Epidermal melanocyte (primary cell): Measurements from ENCODE around the gene SLC28A3.

ENCODE experiments used
- DNase-seq: peaks from one replicate; pipeline ENCODE4 v3.0.0; 2011; ENCODE audit warnings: low spot score; ENCODE audit not compliant: insufficient read length

SLC28A3 gene

DNA sequence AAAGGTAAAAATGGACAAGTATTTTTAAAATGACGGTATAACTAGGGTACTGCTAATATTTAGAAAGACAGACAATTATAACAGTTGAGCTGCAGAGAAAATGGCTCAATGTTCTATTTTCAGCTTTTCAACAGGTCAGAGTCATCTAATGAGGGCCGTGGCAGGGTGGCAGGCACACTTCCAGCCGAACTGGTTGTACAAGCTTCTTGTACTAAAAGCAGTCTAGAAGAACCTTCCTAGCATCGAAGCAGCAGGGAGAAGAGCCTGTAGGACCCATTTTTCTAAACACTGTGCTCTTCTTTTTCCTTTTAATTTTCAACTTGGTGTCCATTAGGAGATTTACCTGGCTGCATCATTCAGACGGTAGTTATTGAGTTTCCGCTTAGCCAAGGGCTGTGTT lies 85.6 kb downstream of the SLC28A3 start:
- DNase-seq: no peak

DNA sequence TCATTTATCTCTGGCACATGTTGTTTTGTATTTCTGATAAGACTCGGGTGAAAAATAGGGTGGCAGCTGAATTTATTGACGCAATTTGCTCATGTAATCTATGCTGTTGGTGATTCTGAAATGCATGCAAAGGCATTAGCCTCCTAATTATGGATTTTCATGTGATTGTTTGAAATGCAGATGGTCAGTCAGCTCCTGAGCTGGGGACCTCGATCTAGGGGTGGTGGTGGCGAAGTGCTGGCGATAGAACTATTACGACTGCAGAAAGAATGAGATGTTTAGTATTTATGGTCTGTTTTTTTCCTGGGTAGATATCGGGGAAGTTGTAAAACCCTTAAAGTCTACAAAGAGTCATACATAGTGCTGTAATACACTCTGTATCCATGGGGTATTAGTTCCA lies 88.6 kb downstream of the SLC28A3 start:
- DNase-seq: no peak

DNA sequence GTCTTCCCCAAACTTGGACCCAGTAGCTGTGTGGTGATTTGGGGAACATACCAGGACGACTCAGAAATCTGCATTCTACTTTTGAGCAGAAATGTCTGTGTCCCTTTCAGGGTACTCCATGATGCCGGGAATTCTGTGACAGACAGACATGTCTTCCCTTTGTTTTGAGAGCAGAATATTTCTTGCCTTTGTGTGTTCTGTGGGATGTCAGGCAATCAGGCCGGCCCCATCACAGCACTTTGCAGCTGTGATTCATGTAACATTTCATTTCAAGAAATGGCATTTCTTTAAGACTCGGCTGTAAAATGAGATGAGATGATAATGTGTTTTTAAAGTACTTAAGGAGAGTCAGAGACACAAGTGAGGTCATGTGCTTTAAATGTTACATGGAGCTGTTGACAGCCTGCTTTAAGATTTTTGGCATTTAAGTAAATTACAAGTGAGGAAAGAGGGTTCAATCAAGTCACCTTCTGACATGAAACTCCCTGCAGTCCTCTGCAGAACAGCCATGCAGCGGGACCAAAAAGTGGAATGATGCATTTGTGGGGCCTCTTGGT lies 98.7 kb downstream of the SLC28A3 start:
- no peak for DNase-seq

DNA sequence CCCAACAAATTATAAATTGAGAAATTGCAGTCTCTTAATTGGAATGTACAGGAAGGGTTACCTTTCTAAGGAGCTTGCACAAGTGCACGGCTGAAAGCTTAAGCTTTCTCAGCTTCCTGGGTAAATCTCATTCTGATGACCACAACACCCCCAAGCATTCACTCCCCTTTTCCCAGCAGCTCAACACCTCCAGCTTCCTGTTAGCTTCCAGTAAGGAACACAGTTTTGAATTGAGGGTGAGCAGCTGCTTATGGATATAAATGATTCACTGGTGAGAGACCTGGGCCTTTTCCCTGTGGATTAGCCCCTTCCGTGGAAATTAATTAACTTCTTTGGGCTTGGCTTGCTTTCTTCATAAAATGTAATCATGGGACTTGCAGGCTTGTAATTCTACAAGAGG lies 101.2 kb downstream of the SLC28A3 start:
- DNase-seq: no peak

DNA sequence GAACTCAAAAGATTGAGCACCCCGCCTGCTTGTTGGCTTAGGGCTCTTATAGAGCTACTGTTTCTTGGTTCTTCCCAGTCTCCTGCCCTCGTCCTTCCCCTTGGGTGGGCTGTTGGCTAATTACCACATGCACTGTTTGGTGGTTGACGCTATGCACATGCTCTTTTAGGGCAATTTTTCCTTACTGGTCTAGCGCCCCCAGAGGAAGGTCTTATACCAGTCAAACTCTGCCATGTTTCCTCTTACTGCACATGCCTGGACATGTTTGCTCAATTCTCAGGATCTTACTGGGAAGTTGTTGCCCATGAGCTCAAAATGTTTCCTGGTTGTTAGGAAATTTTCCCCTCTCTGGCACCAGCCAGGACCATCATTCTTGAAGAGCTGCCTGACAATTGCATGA lies 101.9 kb downstream of the SLC28A3 start:
- no peak for DNase-seq

DNA sequence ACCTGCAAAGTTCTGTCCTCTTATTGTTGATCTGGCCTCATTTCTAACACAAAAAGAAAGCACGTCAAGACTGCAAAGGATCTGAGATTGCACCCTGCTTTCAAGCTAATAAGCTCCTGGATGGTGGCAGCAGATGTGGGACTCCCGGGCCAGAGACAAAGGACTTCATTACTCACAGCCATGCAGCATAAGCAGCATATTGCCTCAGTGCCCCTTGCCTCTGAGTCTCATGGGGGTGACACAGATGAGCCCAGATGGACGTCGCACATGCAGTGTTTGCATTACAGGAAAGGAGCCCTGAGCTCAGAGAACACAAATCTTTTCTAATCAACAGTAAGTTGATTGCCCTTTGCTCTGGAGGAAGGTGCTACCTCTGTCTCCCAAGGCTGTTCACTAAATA lies 105.0 kb downstream of the SLC28A3 start:
- no peak for DNase-seq

DNA sequence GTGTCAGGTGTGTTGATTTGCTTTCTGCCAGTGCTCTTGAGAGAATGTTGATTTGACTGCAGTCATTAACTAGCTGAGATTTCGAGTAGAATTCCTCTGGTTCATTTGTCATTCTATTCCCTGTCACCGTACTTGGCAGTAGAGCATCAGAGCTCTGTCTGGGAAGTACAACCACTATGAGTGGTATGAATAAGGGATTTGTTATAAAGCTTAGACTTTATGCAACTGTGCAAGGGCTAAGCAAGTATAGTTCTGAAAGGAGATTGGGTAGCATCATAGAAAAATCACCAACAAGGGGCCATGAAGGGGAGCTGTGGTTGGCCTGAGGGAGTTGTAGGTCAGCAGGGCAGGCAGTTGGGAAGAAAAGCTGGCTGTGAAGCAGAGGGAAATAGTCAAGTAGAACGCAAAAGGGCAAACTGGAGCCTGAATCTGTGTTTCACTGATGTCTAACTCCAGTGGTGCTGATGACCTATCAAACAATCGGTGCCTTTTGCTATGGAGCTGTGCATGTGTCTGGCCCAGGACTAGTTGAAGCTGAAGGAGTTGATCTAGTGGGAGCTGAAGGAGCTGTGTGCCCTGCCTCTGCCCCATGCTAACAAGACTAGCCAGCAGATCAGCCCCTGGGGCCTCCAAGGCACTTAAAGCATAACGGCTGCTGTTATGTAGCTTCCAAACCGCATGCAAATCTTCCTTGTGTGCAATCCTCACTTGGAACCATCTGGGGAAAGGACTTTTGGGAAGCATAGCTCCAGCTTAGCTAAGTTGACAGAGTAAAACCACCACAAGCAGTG lies 110.0 kb downstream of the SLC28A3 start:
- peak; percentile 67 for DNase-seq

DNA sequence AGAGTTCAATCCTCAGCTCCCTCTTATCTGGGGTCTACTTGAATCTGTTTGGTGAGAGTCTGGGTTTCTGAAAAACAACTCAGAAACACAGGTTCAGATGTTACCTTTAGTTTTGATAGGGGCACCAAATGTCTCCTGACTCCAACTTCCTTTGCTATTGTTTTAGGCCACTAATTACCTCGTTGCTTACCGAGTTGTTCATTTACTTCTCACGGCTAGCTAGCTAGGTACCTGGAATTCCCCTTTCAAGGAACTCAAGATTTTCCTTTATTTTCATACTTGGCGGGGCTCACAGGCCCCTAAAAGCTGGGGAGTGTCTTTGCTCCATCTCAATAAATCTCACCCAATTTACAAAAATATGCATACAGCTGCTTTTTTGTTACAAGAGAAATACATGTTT lies 111.4 kb downstream of the SLC28A3 start:
- no peak for DNase-seq

DNA sequence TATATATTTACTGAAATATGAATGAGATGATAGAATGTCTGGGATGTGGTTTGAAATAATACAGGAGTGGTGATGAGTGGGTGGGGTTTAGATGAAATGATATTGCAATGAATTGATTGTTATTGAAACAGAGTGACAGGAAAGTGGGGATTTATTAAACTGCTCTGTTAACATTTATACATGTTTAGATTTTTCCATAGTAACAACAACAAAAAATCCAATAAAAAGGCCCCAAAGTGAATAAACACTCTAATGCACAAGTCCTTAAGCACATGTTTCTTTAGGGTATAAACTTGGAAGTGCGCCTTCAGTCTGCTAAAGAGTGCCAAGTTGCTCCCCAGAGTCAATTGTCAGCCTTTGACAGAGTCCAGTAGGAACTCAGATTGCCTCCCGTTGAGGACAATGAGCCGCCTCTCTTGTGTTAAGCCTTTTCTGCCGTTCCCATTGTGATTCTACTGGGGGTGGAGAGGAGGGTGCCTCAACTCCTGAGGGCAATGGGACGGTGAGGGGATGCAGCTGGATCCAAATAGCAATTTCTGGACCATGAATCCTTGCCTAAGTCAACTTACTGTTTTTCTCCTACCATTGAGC lies 112.3 kb downstream of the SLC28A3 start:
- no peak for DNase-seq

DNA sequence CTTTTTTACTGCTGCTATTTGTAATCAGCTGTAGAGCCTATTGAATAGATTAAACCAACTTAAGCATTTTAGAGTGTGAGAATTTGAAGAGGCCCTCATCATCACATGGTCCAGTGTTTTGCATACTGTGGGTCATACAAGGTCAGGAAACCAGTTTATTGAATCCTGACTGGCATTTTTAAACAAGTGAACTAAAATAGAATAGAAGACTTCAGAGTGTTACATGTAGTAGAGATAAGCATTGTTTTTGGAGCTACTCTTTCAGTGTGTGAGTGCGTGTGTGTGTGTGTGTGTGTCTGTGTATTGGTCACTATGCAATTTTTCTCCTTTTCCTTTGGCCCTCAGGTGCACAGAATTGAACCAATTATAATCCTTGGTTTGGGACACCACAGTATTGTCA lies 114.4 kb downstream of the SLC28A3 start:
- DNase-seq: no peak
